Upper lobe of left lung (tissue), 4 donors: Measurements from ENCODE around the gene FAM24A.

Experiments
- EP300 ChIP-seq, 4 donors: sonication (generic); formaldehyde crosslinking; IDR thresholded peaks; one replicate each; pipeline ENCODE4 v1.5.1; 2017; ENCODE audit warnings: antibody characterized with exemption in 4 of 4, control low read depth in 2 of 4
- POLR2A ChIP-seq, 4 donors: fragments of 450-650 bp; IDR thresholded peaks; one replicate each; pipeline ENCODE4 v1.5.1; 2016 to 2017; ENCODE audit warnings: antibody characterized with exemption in 4 of 4, mild to moderate bottlenecking in 2 of 4
- POLR2AphosphoS5 ChIP-seq, 2 donors: sonication (generic); formaldehyde crosslinking; IDR thresholded peaks; one replicate each; pipeline ENCODE4 v1.5.1; 2017; ENCODE audit warnings: antibody characterized with exemption in 2 of 2
- TF ChIP-seq, protein P1 (sequence below), 6 experiments: fragments of 450-650 bp in 4 of 6; fragments of 200-600 bp in 2 of 6; sonication (generic) in 2 of 6; IDR thresholded peaks; one replicate each; pipeline ENCODE4 v1.5.1; 2016 to 2019; ENCODE audit warnings: antibody characterized with exemption in 6 of 6

DNA sequence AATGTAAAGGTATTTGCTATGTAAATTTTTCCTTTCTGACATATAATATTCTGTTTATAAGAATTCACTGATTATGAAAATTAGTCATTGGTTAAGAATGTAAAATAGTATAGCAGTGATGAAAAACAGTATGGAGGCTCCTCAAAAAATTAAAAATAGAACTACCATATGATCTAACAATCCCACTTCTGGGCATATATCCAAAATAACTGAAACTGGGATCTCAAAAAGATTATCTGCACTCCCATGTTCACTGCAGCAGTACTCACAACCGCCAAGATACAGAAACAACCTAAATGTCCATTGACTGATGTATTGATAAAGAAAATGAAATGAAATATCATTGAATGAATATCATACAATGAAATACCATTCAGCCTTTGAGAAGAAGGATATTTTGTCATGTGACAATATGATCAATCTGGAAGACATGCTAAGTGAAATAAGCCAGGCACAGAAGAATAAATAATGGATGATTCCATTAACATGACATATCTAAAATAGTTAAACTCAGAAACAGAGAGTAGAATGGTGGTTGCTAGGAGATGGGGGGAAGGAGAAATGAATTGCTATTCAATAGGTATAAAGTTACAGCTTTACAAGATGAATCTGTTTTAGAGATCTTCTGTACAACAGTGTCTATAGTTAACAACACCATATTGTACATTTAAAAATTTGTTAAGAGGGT, 29.6 kb downstream of the FAM24A start:
- TF ChIP-seq POLR2A (IDR thresholded peaks at IDR 0.05) (no peak), POLR2AphosphoS5 (IDR thresholded peaks at IDR 0.05) (no peak), EP300 (IDR thresholded peaks at IDR 0.05) (no peak)
- TF ChIP-seq, protein P1, sequence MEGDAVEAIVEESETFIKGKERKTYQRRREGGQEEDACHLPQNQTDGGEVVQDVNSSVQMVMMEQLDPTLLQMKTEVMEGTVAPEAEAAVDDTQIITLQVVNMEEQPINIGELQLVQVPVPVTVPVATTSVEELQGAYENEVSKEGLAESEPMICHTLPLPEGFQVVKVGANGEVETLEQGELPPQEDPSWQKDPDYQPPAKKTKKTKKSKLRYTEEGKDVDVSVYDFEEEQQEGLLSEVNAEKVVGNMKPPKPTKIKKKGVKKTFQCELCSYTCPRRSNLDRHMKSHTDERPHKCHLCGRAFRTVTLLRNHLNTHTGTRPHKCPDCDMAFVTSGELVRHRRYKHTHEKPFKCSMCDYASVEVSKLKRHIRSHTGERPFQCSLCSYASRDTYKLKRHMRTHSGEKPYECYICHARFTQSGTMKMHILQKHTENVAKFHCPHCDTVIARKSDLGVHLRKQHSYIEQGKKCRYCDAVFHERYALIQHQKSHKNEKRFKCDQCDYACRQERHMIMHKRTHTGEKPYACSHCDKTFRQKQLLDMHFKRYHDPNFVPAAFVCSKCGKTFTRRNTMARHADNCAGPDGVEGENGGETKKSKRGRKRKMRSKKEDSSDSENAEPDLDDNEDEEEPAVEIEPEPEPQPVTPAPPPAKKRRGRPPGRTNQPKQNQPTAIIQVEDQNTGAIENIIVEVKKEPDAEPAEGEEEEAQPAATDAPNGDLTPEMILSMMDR (IDR thresholded peaks at IDR 0.05), result no peak
